Sigmoid colon (tissue), 7 donors: Measurements from ENCODE around the gene CAMTA1. TPM values are rescaled to one million over a fixed set of nuclear protein-coding genes. Genes with fewer than 3 reads are reported as not detected.
"Not testable (repeated sequence)": the region's sequence is repeated elsewhere in the genome, so short reads cannot be mapped to it uniquely, and the experiment has no call there.

ENCODE experiments used
- DNase-seq: peaks from one replicate; pipeline ENCODE4 v3.0.0-alpha.2; 2019
- H3K27ac ChIP-seq, 4 donors: fragments of 200-600 bp; sonication (generic); one replicate each; pipeline ENCODE4 v1.5.1; 2016 to 2019; ENCODE audit warnings: mild to moderate bottlenecking in 1 of 4
- H3K27me3 ChIP-seq, 3 donors: fragments of 200-600 bp; sonication (generic); one replicate each; pipeline ENCODE4 v1.5.1; 2019; ENCODE audit warnings: mild to moderate bottlenecking in 1 of 3
- H3K36me3 ChIP-seq, 4 donors: fragments of 200-600 bp; sonication (generic); one replicate each; pipeline ENCODE4 v1.5.1; 2016 to 2019
- H3K4me1 ChIP-seq, 4 donors: fragments of 200-600 bp; sonication (generic); one replicate each; pipeline ENCODE4 v1.5.1; 2017 to 2019
- H3K4me3 ChIP-seq, 4 donors: fragments of 200-600 bp; sonication (generic); one replicate each; pipeline ENCODE4 v1.5.1; 2017 to 2019; ENCODE audit warnings: mild to moderate bottlenecking in 2 of 4, moderate library complexity in 1 of 4
- H3K9me3 ChIP-seq, 4 donors: fragments of 200-600 bp in 3 of 4; sonication (generic) in 3 of 4; one replicate each; pipeline versions ENCODE4 v1.5.1 to v1.6.1; 2013 to 2019
- EP300 ChIP-seq, 4 donors: sonication (generic); formaldehyde crosslinking; IDR thresholded peaks; one replicate each; pipeline ENCODE4 v1.6.1; 2017; ENCODE audit warnings: antibody characterized with exemption in 4 of 4
- POLR2A ChIP-seq, 2 donors: fragments of 450-650 bp; IDR thresholded peaks; one replicate each; pipeline ENCODE4 v1.6.1; 2016; ENCODE audit warnings: antibody characterized with exemption in 2 of 2, mild to moderate bottlenecking in 2 of 2, moderate library complexity in 2 of 2
- POLR2AphosphoS5 ChIP-seq, 4 donors: sonication (generic); formaldehyde crosslinking; IDR thresholded peaks; one replicate each; pipeline ENCODE4 v1.6.1; 2017; ENCODE audit warnings: antibody characterized with exemption in 4 of 4
- WGBS, 2 donors: extraction: QIAGEN DNeasy Blood & Tissue Kit; methylation state at CpG; one replicate each; pipeline ENCODE4 v1.1.7; 2013; 5-methylcytosine and 5-hydroxymethylcytosine counted together
- intact Hi-C: fragments of 100-400 bp; cut with DNase I; formaldehyde crosslinking; loops from one replicate; pipeline ENCODE4 v1.15.1; 2023
- polyA plus RNA-seq, 3 donors: library from polyadenylated mRNA; stranded (reverse); fragments of 200-250 nt; gene quantifications; one replicate each; pipeline ENCODE4 v1.2.3, GENCODE V29; 2013
- total RNA-seq, 4 donors: library from RNA; depleted of rRNA; stranded (reverse); fragments of >200 nt; gene quantifications; one replicate each; pipeline ENCODE4 v1.1.0, GENCODE V29; 2016
- TF ChIP-seq, protein P1 (sequence below), 4 experiments: fragments of 450-650 bp in 3 of 4; fragments of 200-600 bp in 1 of 4; IDR thresholded peaks; one replicate each; pipeline ENCODE4 v1.5.1; 2016 to 2019; ENCODE audit warnings: antibody characterized with exemption in 4 of 4, mild to moderate bottlenecking in 3 of 4, moderate library complexity in 2 of 4
- donor health status: healthy with polysubstance abuse.
- donor health status: Bipolar disorder and iron deficiency.
- donor health status: healthy.

The CAMTA1 gene
- total and polyA plus RNA-seq, 7 donors: 97.9 to 196 (median 177) TPM

DNA sequence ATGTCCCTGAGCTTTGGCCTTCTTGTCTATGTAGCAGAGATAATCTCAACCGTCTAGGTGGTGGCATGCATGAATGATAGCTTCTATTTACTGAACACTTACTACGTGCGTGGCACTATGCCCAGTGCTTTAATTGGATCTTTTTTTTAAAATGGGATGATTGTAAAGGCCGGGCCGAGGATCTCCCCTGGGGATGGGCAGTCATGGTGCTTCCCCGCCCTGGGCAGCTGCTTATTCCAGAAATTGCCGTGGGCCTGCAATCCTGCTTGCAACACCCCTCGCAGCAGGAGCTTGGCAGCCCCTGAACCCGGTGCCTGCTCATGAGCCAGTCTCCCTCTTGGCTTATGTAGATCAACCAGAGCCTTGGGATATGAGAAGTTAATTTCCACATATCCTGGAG is 360.7 kb downstream of the CAMTA1 start:
- no peak for DNase-seq
- 44 to 77% methylated on average over 9 of the region's 9 CpGs for WGBS, 2 donors
- peaks cover 0 to 9% (median 4%) of the 10 kb centered on the region in 4 donors for H3K4me1 ChIP-seq
- peaks cover 0 to 10% (median 0%) of the 10 kb centered on the region in 3 donors for H3K27me3 ChIP-seq
- no peaks in the 10 kb centered on the region for H3K9me3 ChIP-seq
- no peak overlapping the region for H3K27ac ChIP-seq
- H3K4me3 ChIP-seq: no peak overlapping the region
- intact Hi-C loops: no loop called here
- TF ChIP-seq EP300 (IDR thresholded peaks at IDR 0.05) (no peak), POLR2AphosphoS5 (IDR thresholded peaks at IDR 0.05) (no peak), POLR2A (IDR thresholded peaks at IDR 0.05) (no peak)
- TF ChIP-seq, protein P1, sequence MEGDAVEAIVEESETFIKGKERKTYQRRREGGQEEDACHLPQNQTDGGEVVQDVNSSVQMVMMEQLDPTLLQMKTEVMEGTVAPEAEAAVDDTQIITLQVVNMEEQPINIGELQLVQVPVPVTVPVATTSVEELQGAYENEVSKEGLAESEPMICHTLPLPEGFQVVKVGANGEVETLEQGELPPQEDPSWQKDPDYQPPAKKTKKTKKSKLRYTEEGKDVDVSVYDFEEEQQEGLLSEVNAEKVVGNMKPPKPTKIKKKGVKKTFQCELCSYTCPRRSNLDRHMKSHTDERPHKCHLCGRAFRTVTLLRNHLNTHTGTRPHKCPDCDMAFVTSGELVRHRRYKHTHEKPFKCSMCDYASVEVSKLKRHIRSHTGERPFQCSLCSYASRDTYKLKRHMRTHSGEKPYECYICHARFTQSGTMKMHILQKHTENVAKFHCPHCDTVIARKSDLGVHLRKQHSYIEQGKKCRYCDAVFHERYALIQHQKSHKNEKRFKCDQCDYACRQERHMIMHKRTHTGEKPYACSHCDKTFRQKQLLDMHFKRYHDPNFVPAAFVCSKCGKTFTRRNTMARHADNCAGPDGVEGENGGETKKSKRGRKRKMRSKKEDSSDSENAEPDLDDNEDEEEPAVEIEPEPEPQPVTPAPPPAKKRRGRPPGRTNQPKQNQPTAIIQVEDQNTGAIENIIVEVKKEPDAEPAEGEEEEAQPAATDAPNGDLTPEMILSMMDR (IDR thresholded peaks at IDR 0.05): no peak
- no peaks in the 10 kb centered on the region for H3K36me3 ChIP-seq

DNA sequence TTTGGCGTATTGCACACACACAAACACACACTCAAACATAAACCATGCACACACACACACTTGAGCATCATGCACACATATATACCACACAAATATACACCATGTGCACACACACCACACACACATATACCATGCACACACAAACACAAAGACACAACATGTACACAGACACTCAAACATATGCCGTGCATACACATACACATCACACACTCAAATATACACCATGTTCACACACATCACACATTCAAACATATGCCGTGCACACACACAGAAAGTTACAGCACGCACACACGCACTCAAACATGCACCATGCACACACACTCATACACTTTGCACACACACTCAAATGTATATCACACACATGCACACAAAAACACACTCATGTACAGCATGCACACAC is 361.5 kb downstream of the CAMTA1 start:
- H3K9me3 ChIP-seq: no peaks in the 10 kb centered on the region
- 94 to 96% methylated on average over 5 of the region's 5 CpGs for WGBS, 2 donors
- peaks cover 0 to 10% (median 0%) of the 10 kb centered on the region in 3 donors for H3K27me3 ChIP-seq
- no peaks in the 10 kb centered on the region for H3K36me3 ChIP-seq
- H3K4me3 ChIP-seq: no peak overlapping the region
- intact Hi-C loops: no loop called here
- no peak for DNase-seq
- H3K4me1 ChIP-seq: peaks cover 0 to 9% (median 4%) of the 10 kb centered on the region in 4 donors
- TF ChIP-seq, protein P1 (IDR thresholded peaks at IDR 0.05): no peak
- TF ChIP-seq EP300 (IDR thresholded peaks at IDR 0.05) (no peak), POLR2A (IDR thresholded peaks at IDR 0.05) (no peak), POLR2AphosphoS5 (IDR thresholded peaks at IDR 0.05) (no peak)
- H3K27ac ChIP-seq: no peak overlapping the region

DNA sequence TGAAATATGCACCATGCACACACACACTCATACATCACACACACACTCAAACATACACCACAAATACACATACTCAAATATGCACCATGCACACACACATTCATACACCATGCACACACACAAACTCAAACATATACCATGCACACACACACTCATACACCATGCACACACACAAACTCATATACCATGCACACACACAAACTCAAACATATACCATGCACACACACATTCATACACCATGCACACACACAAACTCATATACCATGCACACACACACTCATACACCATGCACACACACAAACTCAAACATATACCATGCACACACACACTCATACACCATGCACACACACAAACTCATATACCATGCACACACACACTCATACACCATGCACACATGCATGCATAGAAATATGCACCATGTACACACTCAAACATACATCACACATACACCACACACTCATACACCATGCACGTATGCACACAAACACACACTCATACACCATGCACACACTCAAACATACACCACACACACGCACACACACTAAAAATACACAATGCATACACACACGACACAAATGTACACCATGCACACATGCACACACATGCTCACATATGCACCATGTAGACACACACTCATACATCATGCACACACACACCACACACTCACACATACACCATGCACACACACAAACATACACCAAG is 362.5 kb downstream of the CAMTA1 start:
- peaks cover 0 to 10% (median 0%) of the 10 kb centered on the region in 3 donors for H3K27me3 ChIP-seq
- H3K36me3 ChIP-seq, H3K4me3 ChIP-seq, DNase-seq, H3K27ac ChIP-seq, intact Hi-C loops, H3K4me1 ChIP-seq, H3K9me3 ChIP-seq: not testable (repeated sequence)
- 95 to 98% methylated on average over 3 of the region's 3 CpGs for WGBS, 2 donors

DNA sequence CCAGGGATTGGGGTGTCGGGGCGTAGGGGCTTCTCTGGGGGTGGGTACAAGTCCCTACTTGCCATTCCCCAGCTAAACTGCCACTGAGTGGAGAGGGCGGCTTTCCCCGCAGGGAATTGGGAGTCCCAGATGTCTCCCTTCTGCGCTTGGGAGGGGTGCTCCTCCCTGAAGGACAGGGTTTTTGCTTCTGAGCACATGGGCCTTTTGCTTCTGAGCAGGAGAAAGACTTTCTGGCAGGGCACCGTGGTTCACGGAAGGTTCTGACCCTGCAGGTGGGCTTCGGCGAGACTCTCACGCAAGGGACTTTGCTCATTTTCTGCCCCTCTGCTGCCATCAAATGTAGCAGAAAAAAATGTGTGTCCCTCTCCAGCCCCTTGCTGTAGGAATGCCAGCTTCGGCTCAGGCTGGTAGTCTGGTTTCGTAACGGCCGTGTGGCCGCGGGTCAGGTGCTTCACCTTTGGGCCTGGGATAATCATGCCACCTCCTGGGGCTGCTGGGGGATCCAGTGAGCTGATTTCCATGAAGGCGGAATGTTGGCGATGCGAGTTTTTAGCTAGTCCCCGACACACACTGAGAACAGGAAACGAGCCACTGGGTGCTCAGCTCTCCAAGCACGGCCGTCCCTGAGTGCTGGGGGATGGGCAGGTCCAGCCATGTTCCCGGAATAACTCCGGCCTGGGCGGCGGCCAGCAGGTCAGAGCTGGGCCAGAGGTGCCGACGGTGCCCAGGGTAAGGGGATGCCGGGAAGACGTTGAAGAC is 364.0 kb downstream of the CAMTA1 start:
- Histone ChIP-seq H3K4me1 (peaks cover 0 to 9% (median 4%) of the 10 kb centered on the region in 4 donors), H3K36me3 (no peaks in the 10 kb centered on the region), H3K9me3 (no peaks in the 10 kb centered on the region), H3K27me3 (peaks cover 0 to 10% (median 0%) of the 10 kb centered on the region in 3 donors), H3K4me3 (no peak overlapping the region), H3K27ac (no peak overlapping the region)
- no peak for TF ChIP-seq POLR2AphosphoS5 (IDR thresholded peaks at IDR 0.05)
- TF ChIP-seq, protein P1 (IDR thresholded peaks at IDR 0.05): no peak
- TF ChIP-seq POLR2A (IDR thresholded peaks at IDR 0.05): no peak
- TF ChIP-seq EP300 (IDR thresholded peaks at IDR 0.05): no peak
- DNase-seq: no peak
- 50 to 53% methylated on average over 31 of the region's 31 CpGs for WGBS, 2 donors
- intact Hi-C loops: no loop called here

DNA sequence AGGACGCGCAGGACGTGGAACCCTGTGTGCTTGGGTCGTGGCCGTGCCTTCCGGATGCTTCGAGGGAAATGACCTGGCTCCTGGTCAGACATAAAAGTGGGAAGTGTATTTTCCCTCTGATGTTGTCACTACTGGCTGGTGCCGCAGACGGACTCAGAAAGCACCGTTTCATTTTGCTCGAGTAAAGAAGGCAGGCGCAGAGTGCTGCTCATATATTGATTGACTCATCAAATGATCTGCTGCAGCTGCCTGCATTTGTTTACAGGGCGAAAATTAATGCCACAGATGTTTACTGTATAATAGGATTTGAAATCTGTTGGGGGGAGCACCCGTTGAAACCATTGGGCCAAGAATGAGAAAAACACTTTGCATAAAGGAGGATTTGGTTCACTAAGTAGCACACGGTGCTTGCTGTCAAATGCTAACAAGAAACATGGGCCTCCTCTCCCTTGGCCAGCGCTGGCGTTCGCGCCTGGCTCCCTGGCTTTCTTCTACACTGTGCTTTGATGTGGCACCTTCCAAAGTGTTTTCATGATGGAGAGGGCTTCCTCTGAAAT is 365.5 kb downstream of the CAMTA1 start:
- H3K27ac ChIP-seq: no peak overlapping the region
- H3K36me3 ChIP-seq: no peaks in the 10 kb centered on the region
- TF ChIP-seq EP300 (IDR thresholded peaks at IDR 0.05) (no peak), POLR2A (IDR thresholded peaks at IDR 0.05) (no peak), POLR2AphosphoS5 (IDR thresholded peaks at IDR 0.05) (no peak)
- TF ChIP-seq, protein P1 (IDR thresholded peaks at IDR 0.05): no peak
- H3K9me3 ChIP-seq: no peaks in the 10 kb centered on the region
- intact Hi-C loops: no loop called here
- no peak overlapping the region for H3K4me3 ChIP-seq
- peaks cover 0 to 9% (median 4%) of the 10 kb centered on the region in 4 donors for H3K4me1 ChIP-seq
- peaks cover 0 to 10% (median 0%) of the 10 kb centered on the region in 3 donors for H3K27me3 ChIP-seq
- WGBS, 2 donors: 76 to 85% methylated on average over 19 of the region's 19 CpGs
- DNase-seq: no peak
